Daoy (cell line): ENCODE data around the gene KIF17. TPM values are rescaled to one million over a fixed set of nuclear protein-coding genes. Genes with fewer than 3 reads are reported as not detected.
A peak's percentile ranks its signal among the peaks of the same experiment; 100 is the strongest.

Experiments used
- DNase-seq: peaks from one replicate; pipeline ENCODE4 v3.0.0-alpha.2; 2015; ENCODE audit warnings: low read depth
- total RNA-seq: library from RNA; depleted of rRNA; stranded (reverse); fragments of >200 nt; shearing (Covaris generic); gene quantifications from 2 replicates; pipeline ENCODE4 v1.2.3, GENCODE V29; 2014; rRNA removed

KIF17 gene
- total RNA-seq, result 0.06 TPM in 1 of 2 replicates, not detected in the other

GRCh38 chr1:20717452-20718342 is at the start of gene KIF17:
Gene KIF17 (minus strand): TSS chr1:20718007. CDS start chr1:20717706, 301 bp downstream.
- peak; percentile 76 for DNase-seq

DNA sequence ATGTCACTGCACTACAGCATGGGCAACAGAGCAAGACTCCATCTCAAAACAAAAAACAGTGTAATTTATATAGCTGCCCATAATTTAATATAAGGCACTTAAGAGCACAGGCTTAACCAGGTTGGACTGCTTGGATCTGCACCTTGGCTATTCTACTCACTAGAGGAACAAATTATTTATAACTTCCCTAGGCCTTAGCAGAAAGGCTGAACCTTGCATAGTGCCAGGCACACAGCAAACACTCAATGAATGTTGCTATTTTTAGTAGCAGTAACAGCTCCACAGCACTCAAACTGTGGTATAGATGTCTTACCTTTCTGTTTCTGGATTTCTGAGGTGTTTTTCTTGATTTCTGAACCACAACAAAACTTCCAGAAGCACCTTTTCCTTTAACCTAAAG is 49.5 kb upstream of the KIF17 start:
- no peak for DNase-seq

GRCh38 chr1:20763417-20763816 is 45.6 kb upstream of the KIF17 start:
- DNase-seq, result no peak

DNA sequence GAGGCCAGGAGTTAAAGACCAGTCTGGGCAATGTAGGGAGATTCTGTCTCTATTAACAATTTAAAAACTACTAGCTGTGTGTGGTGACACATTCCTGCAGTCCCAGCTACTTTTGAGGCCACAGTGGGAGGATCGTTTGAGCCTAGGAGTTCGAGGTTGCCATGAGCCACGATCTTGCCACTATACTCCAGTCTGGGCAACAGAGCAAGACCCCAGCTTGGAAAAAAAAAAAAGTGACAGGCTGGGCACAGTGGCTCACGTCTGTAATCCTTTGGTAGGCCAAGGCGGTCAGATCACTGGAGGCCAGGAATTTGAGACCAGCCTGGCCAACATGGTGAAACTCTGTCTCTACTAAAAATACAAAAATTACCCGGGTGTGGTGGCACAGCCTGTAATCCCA is 42.5 kb upstream of the KIF17 start:
- no peak for DNase-seq

DNA sequence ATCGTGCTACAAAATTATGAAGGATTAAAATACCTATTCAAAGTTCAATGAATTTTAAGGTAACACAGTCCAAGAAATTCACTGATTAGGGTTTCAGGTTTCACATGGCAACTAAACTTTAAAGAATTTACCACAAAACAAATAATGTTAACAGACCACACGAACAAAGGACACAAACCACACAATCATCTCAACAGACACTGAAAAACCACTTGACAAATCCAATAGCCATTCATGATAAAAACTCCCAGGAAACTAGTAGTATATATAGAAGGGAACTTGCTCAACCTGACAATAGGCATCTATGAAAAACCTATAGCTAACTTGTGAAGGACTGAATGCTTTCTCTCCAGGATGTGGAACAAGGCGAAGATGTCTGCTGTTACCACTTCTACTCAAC is 35.8 kb upstream of the KIF17 start:
- no peak for DNase-seq

DNA sequence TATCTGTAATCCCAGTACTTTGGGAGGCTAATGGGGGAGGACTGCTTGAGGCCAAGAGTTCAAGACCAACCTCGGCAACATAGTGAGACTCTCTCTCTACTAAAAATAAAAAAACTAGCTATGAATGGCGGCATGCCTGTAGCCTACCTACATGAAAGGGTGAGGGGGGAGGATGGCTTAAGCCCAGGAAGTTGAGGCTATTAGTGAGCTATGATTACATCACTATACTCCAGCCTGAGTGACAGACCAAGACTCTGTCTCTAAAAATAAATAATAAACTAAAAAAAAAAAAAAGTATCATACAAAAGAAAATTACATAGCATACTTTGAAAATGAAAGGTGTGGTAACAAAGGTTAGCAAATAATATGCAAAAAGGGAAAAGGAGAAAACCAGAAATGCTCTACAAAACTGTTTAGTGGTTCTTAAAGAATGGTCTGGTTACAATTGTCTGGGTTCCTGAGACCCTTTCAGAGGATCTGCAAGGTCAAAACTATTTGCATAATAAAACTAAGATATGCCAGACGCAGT is 33.7 kb upstream of the KIF17 start:
- DNase-seq, result no peak

- no peak for DNase-seq
Observed at GRCh38 chr1:20742671-20743070, 24.9 kb upstream of the KIF17 start.

- DNase-seq, result no peak
Observed at GRCh38 chr1:20740781-20741180, 23.0 kb upstream of the KIF17 start.

GRCh38 chr1:20739225-20739624 is 21.4 kb upstream of the KIF17 start:
- DNase-seq, result no peak

GRCh38 chr1:20735581-20736111 is 17.8 kb upstream of the KIF17 start:
- DNase-seq, result peak; percentile 3

DNA sequence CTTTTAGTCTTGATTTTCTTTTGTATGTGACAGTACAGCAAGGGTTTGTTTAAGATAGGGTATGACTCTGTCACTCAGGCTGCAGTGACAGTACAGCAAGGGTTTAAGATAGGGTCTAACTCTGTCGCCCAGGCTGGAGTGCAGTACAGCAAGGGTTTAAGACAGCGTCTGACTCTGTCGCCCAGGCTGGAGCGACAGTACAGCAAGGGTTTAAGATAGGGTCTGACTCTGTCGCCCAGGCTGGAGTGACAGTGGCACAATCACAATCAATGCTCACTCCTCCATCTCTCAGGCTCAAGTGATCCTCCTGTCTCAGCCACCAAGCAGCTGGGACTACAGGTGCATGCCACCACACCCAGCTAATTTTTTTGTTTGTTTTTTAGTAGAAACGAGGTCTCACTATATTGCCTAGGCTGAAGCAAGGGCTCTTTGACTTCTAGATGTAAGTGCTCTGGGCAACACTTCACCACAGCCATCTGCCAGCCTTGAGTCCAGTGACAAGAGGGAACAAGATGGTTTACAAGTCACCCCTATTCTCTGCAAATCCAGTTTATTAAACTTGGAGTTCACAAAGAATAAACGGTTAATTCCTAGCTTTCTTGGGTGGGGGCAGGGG is 15.7 kb upstream of the KIF17 start:
- no peak for DNase-seq

DNA sequence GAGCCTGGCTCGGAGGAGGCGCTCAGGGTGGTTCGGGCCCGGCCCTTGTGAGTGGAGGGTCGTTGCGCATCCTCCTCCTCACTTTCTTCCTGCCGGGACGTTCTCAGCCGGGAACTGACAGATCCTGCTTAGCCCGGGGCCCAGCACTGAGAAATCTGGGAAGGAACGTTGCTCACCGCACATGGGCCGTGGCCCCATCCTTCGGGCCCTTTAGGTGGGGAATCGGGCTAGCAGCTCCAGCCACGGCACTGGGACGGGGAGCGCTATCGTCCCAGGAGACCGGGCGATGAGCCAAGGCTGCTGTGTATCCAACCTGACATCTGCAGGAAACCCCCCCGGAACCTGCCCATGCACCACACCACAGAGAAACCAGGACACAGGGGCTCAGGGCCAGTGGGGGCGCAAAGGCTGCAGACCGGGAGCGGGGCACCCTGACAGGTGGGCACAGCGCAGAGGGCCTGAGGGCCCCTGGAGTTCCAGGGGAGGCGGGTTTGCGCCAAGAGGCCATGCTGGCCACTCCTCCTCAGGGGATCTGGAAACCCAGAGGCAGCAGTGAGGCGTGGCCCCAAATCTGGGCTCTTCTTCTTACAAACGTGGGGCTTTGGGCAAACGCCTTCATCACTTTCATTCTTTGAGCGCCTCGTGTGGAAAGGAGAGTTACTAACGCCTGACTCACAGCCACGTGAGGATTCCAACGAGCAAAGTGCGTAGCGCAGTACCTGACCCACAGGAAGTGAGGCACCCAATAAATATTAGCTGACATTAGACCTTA is 15.0 kb upstream of the KIF17 start, which contains the start of gene SH2D5:
Gene SH2D5, minus strand, starts transcription at position 116 of the 772 bp plus-strand sequence. CDS start 4,659 bp downstream, outside the sequence.
- DNase-seq, result peak; percentile 95

DNA sequence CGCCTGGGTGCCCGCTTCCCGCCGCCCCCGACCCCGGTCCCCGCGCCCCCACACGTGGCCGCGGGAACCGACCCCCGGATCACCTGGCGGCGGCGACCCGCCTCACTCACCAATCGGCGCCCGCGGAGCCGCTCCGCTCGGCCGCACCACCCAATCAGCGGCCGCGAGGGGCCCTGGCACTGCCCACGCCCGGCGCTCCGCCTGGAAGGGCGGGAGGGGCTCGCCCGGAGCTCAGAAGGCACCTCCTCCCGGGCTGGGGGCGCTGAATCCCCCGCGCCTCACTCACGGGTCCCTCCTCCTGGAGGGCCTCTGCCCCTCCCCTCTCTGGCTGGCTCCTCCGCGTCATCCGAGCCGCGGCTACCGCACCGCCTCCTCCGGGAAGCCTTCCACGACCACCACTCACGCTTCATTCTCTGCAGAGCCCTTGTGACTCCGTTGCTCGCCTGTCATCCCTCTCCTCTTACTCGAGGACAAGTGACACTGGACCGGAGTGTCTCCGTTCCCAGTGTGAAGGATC is 14.3 kb upstream of the KIF17 start:
- peak; percentile 83 for DNase-seq

- peak; percentile 20 for DNase-seq
Observed at GRCh38 chr1:20731057-20731991, 13.5 kb upstream of the KIF17 start.

DNA sequence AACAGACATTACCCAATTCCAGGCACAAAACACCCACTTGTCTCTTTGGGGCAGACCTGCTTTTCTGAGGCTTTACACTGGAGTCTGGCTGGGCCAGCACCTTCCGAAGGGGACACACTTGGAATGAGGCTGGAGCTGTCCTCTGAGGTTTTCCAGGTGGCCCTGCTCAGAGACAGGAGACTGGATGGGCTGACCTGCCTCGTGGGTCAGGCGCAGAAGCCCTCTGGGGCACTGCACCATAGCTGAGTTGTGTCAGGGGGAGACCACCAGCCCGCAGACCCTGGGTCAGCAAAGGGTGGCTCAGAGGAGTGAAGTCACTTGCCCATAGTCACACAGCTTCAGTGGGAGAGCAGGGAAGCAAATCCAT is 12.9 kb upstream of the KIF17 start:
- DNase-seq, result peak; percentile 5

- DNase-seq, result peak; percentile 7
Observed at GRCh38 chr1:20729990-20730689, 12.3 kb upstream of the KIF17 start.

DNA sequence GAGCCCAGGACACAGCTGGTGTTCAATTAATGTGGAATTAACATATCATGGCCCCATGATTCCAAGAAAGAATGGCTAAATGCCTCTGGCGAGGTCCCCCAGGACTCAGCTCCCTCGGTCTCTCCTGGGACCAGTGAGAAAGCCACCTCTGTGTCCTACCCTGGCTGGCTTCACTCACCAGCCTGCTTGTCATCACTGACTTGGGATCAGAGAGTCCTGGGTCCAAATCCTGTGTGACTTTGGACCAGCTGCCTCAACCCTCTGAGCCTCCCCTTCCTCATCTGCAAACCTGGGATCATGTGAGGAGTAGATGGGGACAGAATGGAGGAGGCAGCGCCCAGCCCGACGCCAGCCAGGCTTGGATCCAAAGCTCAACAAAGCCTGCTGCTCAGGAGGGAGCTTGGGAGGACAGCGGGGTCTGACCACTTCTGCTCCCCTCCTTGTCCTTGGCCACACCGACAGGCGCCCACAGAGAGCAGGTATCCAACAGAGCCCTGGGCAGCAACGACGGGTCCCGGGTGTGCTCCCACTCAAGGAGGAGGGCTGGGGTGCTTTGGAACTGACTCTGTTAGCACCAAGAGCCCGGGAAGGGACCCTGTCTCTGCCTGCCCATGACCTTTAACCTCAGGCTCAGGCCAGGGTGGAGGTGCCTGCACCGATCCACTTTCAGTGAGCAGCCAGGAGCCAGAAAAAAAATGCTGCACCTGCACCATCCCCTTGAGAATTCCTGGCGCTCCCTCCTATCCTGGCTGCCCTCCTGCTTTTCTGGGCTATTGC is 11.5 kb upstream of the KIF17 start:
- no peak for DNase-seq

DNA sequence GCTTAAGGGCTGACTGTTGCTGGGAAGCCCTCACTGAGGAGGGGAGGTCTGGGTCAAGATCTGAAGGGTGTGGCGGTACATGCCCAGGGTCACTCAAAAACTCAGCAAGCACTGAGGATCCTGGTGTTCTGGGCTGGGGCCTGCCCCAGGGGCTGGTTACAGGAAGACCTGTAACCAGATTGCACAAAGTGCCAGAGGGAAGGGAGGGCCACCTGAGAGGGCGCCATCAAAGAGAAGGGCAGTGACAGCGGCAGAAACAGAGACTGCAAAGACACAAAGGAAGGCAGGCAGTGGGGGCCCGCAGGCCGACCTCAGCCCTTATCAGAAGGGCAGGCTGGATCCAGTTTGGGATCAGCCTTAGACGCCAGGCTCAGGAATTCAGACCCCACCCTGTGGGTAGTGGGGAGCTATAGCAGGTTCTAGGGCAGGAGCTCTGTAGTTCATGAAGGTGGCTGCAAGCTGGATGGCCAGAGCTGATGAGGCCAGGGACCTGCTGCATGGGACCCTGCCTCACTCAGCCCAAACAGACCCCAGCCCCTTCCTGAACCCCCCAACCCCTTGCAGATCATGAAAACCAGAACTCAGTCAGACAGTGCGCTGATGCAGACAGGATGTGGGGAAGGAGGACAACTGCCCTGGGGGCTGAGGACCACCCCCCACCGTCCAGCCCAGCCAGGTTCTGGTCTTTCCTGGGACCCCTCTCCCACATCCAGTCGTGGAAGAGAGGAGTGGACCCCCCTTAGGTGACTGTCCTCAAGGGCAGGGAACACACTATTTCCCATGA is 10.8 kb upstream of the KIF17 start:
- peak; percentile 3 for DNase-seq
